T-cell (primary cell): ENCODE results near the gene GABRB3. TPM values are rescaled to one million over a fixed set of nuclear protein-coding genes. Genes with fewer than 3 reads are reported as not detected.

Experiments used
- ATAC-seq, 4 experiments: fragments of 200-7000 bp in 3 of 4; fragments of 150-1000 bp in 1 of 4; cut with Tn5 transposase; replicated peaks in 1 of 4; 1 replicate in 3 of 4; 2 replicates in 1 of 4; pipeline ENCODE4 v1.10.0; 2021; ENCODE audit warnings: moderate library complexity in 3 of 4, mild to moderate bottlenecking in 2 of 4, moderate number of reproducible peaks in 1 of 4
- CTCF ChIA-PET, 2 donors: fragments of 300-600 bp; sonication (Branson Sonifier 250); formaldehyde crosslinking; loops; one replicate each; lab custom pipeline; 2022; ENCODE audit warnings: antibody characterized with exemption in 2 of 2; lab: Charles Lee
- POLR2A ChIA-PET, 2 donors: fragments of 300-600 bp; sonication (Branson Sonifier 250); formaldehyde crosslinking; loops; one replicate each; lab custom pipeline; 2022; ENCODE audit warnings: antibody characterized with exemption in 2 of 2; lab: Charles Lee
- DNase-seq, 35 experiments: peaks; one replicate each; pipeline versions ENCODE4 v3.0.0 to v3.0.0-alpha.2; 2013 to 2023
- H3K27ac ChIP-seq: one replicate; pipeline ENCODE4 v1.5.1; 2013; ENCODE audit warnings: low read length
- H3K27me3 ChIP-seq, 2 experiments: replicated peaks in 1 of 2; 1 replicate in 1 of 2; 2 replicates in 1 of 2; pipeline versions ENCODE4 v1.6.1 to v1.7.0; 2013; ENCODE audit warnings: low read length in 1 of 2, mixed read lengths in 1 of 2; ENCODE audit not compliant: control insufficient read depth in 2 of 2, insufficient read depth in 2 of 2; ENCODE audit errors: extremely low read depth in 1 of 2
- H3K36me3 ChIP-seq, 2 donors: 1 replicate in 1 of 2; 2 replicates in 1 of 2; pipeline versions ENCODE4 v1.6.1 to v1.7.0; 2013; ENCODE audit warnings: low read length in 1 of 2; ENCODE audit not compliant: control insufficient read depth in 2 of 2, insufficient read depth in 1 of 2; ENCODE audit errors: extremely low read depth in 1 of 2
- H3K4me1 ChIP-seq, 2 experiments: 1 replicate in 1 of 2; 2 replicates in 1 of 2; pipeline versions ENCODE4 v1.6.1 to v1.7.0; 2013; ENCODE audit warnings: low read length in 2 of 2, mixed read lengths in 1 of 2; ENCODE audit not compliant: insufficient read depth in 2 of 2, control insufficient read depth in 1 of 2; ENCODE audit errors: extremely low read depth in 1 of 2
- H3K4me3 ChIP-seq, 2 donors: 1 replicate in 1 of 2; 2 replicates in 1 of 2; pipeline versions ENCODE4 v1.5.1 to v1.7.0; 2013; ENCODE audit warnings: mild to moderate bottlenecking in 2 of 2, low read length in 1 of 2, moderate library complexity in 1 of 2; ENCODE audit not compliant: control insufficient read depth in 1 of 2; ENCODE audit errors: extremely low read depth in 1 of 2
- H3K9me3 ChIP-seq: 2 replicates; pipeline ENCODE4 v1.7.0; 2013
- H3K27ac Mint-ChIP-seq, 2 donors: one replicate each; pipeline ENCODE4 v1.8.0; 2020 to 2021; ENCODE audit warnings: mild to moderate bottlenecking in 2 of 2, mixed read lengths in 2 of 2
- H3K27me3 Mint-ChIP-seq, 2 donors: one replicate each; pipeline ENCODE4 v1.8.0; 2021 to 2022; ENCODE audit warnings: mixed read lengths in 2 of 2
- H3K36me3 Mint-ChIP-seq: one replicate; pipeline ENCODE4 v1.8.0; 2021; ENCODE audit warnings: mixed read lengths
- H3K4me1 Mint-ChIP-seq, 3 donors: one replicate each; pipeline ENCODE4 v1.8.0; 2020 to 2022; ENCODE audit warnings: mixed read lengths in 3 of 3, mild to moderate bottlenecking in 1 of 3
- H3K4me3 Mint-ChIP-seq, 3 donors: one replicate each; pipeline ENCODE4 v1.8.0; 2020 to 2022; ENCODE audit warnings: mild to moderate bottlenecking in 3 of 3, mixed read lengths in 3 of 3, moderate library complexity in 3 of 3
- H3K9me3 Mint-ChIP-seq, 3 donors: one replicate each; pipeline ENCODE4 v1.8.0; 2020 to 2022; ENCODE audit warnings: mixed read lengths in 3 of 3
- WGBS: methylation state at CpG from one replicate; pipeline ENCODE4 v1.1.5; 2013; ENCODE audit warnings: missing lambda C conversion rate; ENCODE audit not compliant: insufficient coverage; 5-methylcytosine and 5-hydroxymethylcytosine counted together
- total RNA-seq, 35 experiments: library from RNA in 6 of 35; stranded (reverse) in 6 of 35; fragments of 120-200 nt in 1 of 35; gene quantifications; one replicate each; pipeline versions ENCODE4 v1.2.1 to v1.2.4 and lab custom pipeline; 2013 to 2026

The GABRB3 gene
- total RNA-seq, 5 donors from 2014 or later (not counting 1 experiment from before 2014, with no cell fraction given) = 0.23 to 0.76 (median 0.54) TPM; not detected in 2

- ATAC-seq (no peak), DNase-seq (no peak)
- no peaks in the 10 kb centered on the region for H3K27me3 ChIP-seq
- peaks cover 22 to 38% (median 36%) of the 10 kb centered on the region in 3 donors for H3K9me3 Mint-ChIP-seq
- no peaks in the 10 kb centered on the region for H3K4me1 ChIP-seq
- H3K9me3 ChIP-seq = no peaks in the 10 kb centered on the region
- no peak overlapping the region for H3K27ac Mint-ChIP-seq
- H3K36me3 ChIP-seq = no peaks in the 10 kb centered on the region
- H3K4me3 Mint-ChIP-seq = no peak overlapping the region
- H3K27me3 Mint-ChIP-seq = no peaks in the 10 kb centered on the region
- no peaks in the 10 kb centered on the region for H3K36me3 Mint-ChIP-seq
- ChIA-PET POLR2A (no interaction called here), CTCF (no interaction called here)
- H3K27ac ChIP-seq = no peak overlapping the region
- 80% methylated on average over 6 of the region's 6 CpGs for WGBS
- no peaks in the 10 kb centered on the region for H3K4me1 Mint-ChIP-seq
- no peak overlapping the region for H3K4me3 ChIP-seq
These were observed 124.2 kb downstream of the GABRB3 start for GRCh38 chr15:26648676-26649075.

DNA sequence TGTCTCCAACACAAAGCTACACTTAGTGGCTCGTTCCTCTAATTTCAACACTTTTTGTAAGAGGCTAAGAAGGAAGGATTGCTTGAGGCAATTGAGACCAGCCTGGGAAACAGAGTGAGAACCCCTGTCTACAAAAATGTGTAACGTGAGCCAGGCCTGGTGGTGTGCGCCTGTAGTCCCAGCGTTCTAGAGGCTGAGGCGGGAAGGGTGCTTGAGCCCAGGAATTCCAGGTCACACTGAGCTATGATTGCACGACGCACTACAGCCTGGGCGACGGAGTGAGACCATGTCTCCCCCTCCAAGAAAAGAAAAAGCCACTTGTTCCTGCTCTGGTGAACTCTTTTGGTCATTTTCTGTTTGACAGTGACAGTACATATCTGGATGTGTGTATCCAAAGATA, 127.9 kb downstream of the GABRB3 start:
- ChIA-PET POLR2A (no interaction called here), CTCF (interaction anchor here in 1 of 2 donors (0.6 kb wide), 1 partner anchor 44 kb away, joined by 4 read pairs; no protein-coding TSS in a partner anchor)
- Histone ChIP-seq H3K36me3 (no peaks in the 10 kb centered on the region), H3K27ac (no peak overlapping the region), H3K4me3 (no peak overlapping the region), H3K27me3 (no peaks in the 10 kb centered on the region), H3K4me1 (no peaks in the 10 kb centered on the region), H3K9me3 (no peaks in the 10 kb centered on the region)
- Mint-ChIP-seq H3K4me1 (no peaks in the 10 kb centered on the region), H3K27me3 (no peaks in the 10 kb centered on the region), H3K36me3 (no peaks in the 10 kb centered on the region), H3K4me3 (no peak overlapping the region), H3K27ac (no peak overlapping the region), H3K9me3 (peaks cover 20 to 26% (median 25%) of the 10 kb centered on the region in 3 donors)
- 88% methylated on average over 4 of the region's 9 CpGs for WGBS
- ATAC-seq = no peak
- no peak for DNase-seq

DNA sequence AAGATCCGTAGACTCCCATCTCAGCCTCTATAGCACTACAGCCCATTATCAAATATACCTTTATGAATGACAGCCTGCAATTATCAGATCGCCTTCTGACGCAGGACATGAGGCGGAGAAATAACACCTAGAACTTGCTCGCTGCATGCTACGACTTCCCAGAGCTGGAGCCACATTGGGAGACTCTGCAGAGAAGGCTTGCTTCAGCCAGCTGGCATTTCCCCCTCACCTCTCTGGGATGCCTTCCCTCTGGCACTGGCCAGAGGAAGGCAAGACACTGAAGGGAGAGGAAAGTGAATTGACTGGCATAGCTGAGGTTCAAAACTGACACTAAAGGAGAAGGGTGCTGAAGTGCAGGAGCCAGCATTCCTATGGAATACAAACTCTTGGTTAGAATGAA, 131.7 kb downstream of the GABRB3 start:
- H3K4me3 Mint-ChIP-seq = no peak overlapping the region
- no peak overlapping the region for H3K27ac ChIP-seq
- CTCF ChIA-PET = no interaction called here
- DNase-seq (no peak), ATAC-seq (no peak)
- no peaks in the 10 kb centered on the region for H3K27me3 Mint-ChIP-seq
- peaks cover 13 to 24% (median 16%) of the 10 kb centered on the region in 3 donors for H3K9me3 Mint-ChIP-seq
- no peaks in the 10 kb centered on the region for H3K9me3 ChIP-seq
- no peaks in the 10 kb centered on the region for H3K36me3 Mint-ChIP-seq
- POLR2A ChIA-PET = no interaction called here
- no peaks in the 10 kb centered on the region for H3K27me3 ChIP-seq
- no peaks in the 10 kb centered on the region for H3K36me3 ChIP-seq
- H3K4me1 ChIP-seq = no peaks in the 10 kb centered on the region
- 97% methylated on average over 6 of the region's 6 CpGs for WGBS
- H3K4me1 Mint-ChIP-seq = no peaks in the 10 kb centered on the region
- no peak overlapping the region for H3K27ac Mint-ChIP-seq
- no peak overlapping the region for H3K4me3 ChIP-seq

DNA sequence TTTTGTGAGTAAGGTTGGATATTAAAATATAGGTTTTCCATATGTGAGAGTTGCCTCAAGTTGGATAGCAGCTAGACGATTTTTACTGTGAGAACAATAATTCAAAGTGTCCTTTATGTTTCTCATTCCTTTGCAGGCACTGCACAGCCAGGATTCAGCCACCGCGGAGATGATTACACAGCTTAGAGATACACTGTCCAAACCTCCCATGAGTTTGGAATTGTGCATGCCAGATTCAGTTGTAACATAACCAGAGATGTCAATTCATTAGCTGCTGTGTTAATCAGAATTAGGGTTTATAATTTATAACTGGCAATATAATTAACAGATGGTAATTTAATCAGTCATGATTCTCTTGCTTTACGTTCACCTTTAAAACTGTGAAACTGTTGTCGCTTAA, 132.3 kb downstream of the GABRB3 start:
- Histone ChIP-seq H3K27me3 (no peaks in the 10 kb centered on the region), H3K4me3 (no peak overlapping the region), H3K27ac (no peak overlapping the region), H3K36me3 (no peaks in the 10 kb centered on the region), H3K4me1 (no peaks in the 10 kb centered on the region), H3K9me3 (no peaks in the 10 kb centered on the region)
- ChIA-PET POLR2A (no interaction called here), CTCF (no interaction called here)
- no peaks in the 10 kb centered on the region for H3K4me1 Mint-ChIP-seq
- no peaks in the 10 kb centered on the region for H3K27me3 Mint-ChIP-seq
- no peak overlapping the region for H3K27ac Mint-ChIP-seq
- H3K36me3 Mint-ChIP-seq = no peaks in the 10 kb centered on the region
- WGBS = 67% methylated on average over 1 of the region's 5 CpGs
- H3K4me3 Mint-ChIP-seq = no peak overlapping the region
- H3K9me3 Mint-ChIP-seq = peaks cover 15 to 22% (median 16%) of the 10 kb centered on the region in 3 donors
- no peak for ATAC-seq
- DNase-seq = no peak

DNA sequence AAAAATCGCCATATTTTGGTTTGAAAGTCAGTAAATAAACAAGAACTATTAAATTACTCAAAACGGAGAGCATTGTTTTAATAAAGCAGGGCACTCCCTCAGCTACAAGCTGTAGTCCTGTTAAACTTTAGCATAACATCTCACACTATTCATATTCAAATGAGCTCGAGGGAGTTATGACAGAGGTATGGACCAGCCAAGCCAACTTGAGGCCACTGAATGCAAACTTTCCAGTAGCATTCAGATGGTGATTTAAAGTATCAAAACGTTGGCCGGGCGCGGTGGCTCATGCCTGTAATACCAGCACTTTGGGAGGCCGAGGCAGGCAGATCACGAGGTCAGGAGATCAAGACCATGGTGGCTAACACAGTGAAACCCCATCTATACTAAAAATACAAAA, 132.9 kb downstream of the GABRB3 start:
- Mint-ChIP-seq H3K9me3 (peaks cover 16 to 22% (median 16%) of the 10 kb centered on the region in 3 donors), H3K27me3 (no peaks in the 10 kb centered on the region), H3K36me3 (no peaks in the 10 kb centered on the region), H3K4me1 (no peaks in the 10 kb centered on the region), H3K27ac (no peak overlapping the region), H3K4me3 (no peak overlapping the region)
- ChIA-PET CTCF (no interaction called here), POLR2A (no interaction called here)
- Histone ChIP-seq H3K4me3 (no peak overlapping the region), H3K36me3 (no peaks in the 10 kb centered on the region), H3K9me3 (no peaks in the 10 kb centered on the region), H3K27ac (no peak overlapping the region), H3K4me1 (no peaks in the 10 kb centered on the region), H3K27me3 (no peaks in the 10 kb centered on the region)
- DNase-seq = no peak
- ATAC-seq = no peak
- WGBS = 79% methylated on average over 4 of the region's 9 CpGs

DNA sequence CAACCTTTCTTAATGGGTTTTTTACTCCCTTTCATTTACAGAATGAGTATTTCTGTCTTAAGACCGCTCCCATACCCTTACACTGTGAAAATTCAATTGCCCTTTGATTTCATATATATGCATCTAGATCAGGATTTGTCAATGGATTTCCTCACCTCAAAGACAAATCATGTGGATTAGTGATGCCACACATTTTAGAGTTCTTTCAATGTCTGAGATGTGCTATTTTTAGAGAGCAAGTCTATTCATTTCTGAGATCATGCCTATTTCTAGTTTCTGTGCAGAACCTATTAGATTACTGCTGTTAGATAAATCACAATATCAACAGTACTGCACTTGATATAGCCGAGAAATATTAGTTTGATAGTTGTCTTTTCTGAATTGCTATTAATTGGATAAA, 137.3 kb downstream of the GABRB3 start:
- CTCF ChIA-PET = no interaction called here
- WGBS = no CpG with 5 or more reads among the region's 2 CpGs
- DNase-seq = no peak

GRCh38 chr15:26635105-26635504, 137.8 kb downstream of the GABRB3 start:
- Histone ChIP-seq H3K27me3 (no peaks in the 10 kb centered on the region), H3K4me3 (no peak overlapping the region), H3K9me3 (no peaks in the 10 kb centered on the region), H3K27ac (no peak overlapping the region), H3K4me1 (no peaks in the 10 kb centered on the region), H3K36me3 (no peaks in the 10 kb centered on the region)
- H3K4me3 Mint-ChIP-seq = no peak overlapping the region
- H3K4me1 Mint-ChIP-seq = no peaks in the 10 kb centered on the region
- no peaks in the 10 kb centered on the region for H3K27me3 Mint-ChIP-seq
- peaks cover 9 to 35% (median 14%) of the 10 kb centered on the region in 3 donors for H3K9me3 Mint-ChIP-seq
- ChIA-PET POLR2A (no interaction called here), CTCF (no interaction called here)
- ATAC-seq (no peak), DNase-seq (no peak)
- H3K36me3 Mint-ChIP-seq = no peaks in the 10 kb centered on the region
- no CpG with 5 or more reads among the region's 2 CpGs for WGBS
- no peak overlapping the region for H3K27ac Mint-ChIP-seq

More for the DNA sequence above, 137.3 kb downstream of the GABRB3 start:
- Histone ChIP-seq H3K36me3 (no peaks in the 10 kb centered on the region), H3K4me3 (no peak overlapping the region), H3K27ac (no peak overlapping the region), H3K9me3 (no peaks in the 10 kb centered on the region), H3K4me1 (no peaks in the 10 kb centered on the region), H3K27me3 (no peaks in the 10 kb centered on the region)
- no peak for ATAC-seq
- no peak overlapping the region for H3K4me3 Mint-ChIP-seq
- POLR2A ChIA-PET = no interaction called here
- H3K9me3 Mint-ChIP-seq = peaks cover 9 to 35% (median 16%) of the 10 kb centered on the region in 3 donors
- no peaks in the 10 kb centered on the region for H3K4me1 Mint-ChIP-seq
- H3K27me3 Mint-ChIP-seq = no peaks in the 10 kb centered on the region
- no peaks in the 10 kb centered on the region for H3K36me3 Mint-ChIP-seq
- H3K27ac Mint-ChIP-seq = no peak overlapping the region
